Cardiac muscle cell (in vitro differentiated cells and primary cell): ENCODE measurements around the gene UBE3B. TPM values are rescaled to one million over a fixed set of nuclear protein-coding genes. Genes with fewer than 3 reads are reported as not detected.

Experiments
- DNase-seq, 2 donors: peaks; one replicate each; pipeline versions ENCODE4 v3.0.0 to v3.0.0-alpha.2; 2010 to 2017; ENCODE audit warnings: low read depth in 1 of 2, low spot score in 1 of 2
- H3K27ac ChIP-seq: fragments of 200-600 bp; sonication (generic); 2 replicates; pipeline ENCODE4 v1.5.1; 2016
- H3K27me3 ChIP-seq: fragments of 200-600 bp; sonication (generic); 2 replicates; pipeline ENCODE4 v1.6.0; 2016; ENCODE audit warnings: control low read depth
- H3K36me3 ChIP-seq: fragments of 200-600 bp; sonication (generic); 2 replicates; pipeline ENCODE4 v1.5.1; 2016; ENCODE audit warnings: control low read depth
- H3K4me1 ChIP-seq: fragments of 200-600 bp; sonication (generic); 2 replicates; pipeline ENCODE4 v1.8.1; 2017; ENCODE audit warnings: low read depth, mild to moderate bottlenecking, mixed run types
- H3K4me3 ChIP-seq: fragments of 200-600 bp; sonication (generic); 2 replicates; pipeline ENCODE4 v1.5.1; 2016; ENCODE audit warnings: mild to moderate bottlenecking
- H3K9me3 ChIP-seq: fragments of 200-600 bp; sonication (generic); 2 replicates; pipeline ENCODE4 v1.5.1; 2017; ENCODE audit warnings: low read depth, mild to moderate bottlenecking, control low read depth
- polyA plus RNA-seq: library from polyadenylated mRNA; unstranded; fragments of >200 nt; fragmentation: Nextera tagmentation; extraction: Ambion mirVana; gene quantifications from 2 replicates; pipeline ENCODE4 v1.2.1, GENCODE V29; 2016
- total RNA-seq: library from RNA; depleted of rRNA; stranded (reverse); fragments of >200 nt; gene quantifications from 2 replicates; pipeline ENCODE4 v1.2.3, GENCODE V29; 2016
- TF ChIP-seq, protein P1 (sequence below): IDR thresholded peaks from 2 replicates; pipeline ENCODE4 v1.5.1; 2012; ENCODE audit warnings: low read depth, mild to moderate bottlenecking, low read length

Gene UBE3B
- total and polyA plus RNA-seq, 2 experiments from 2014 or later = 36.7 to 73.5 TPM

DNA sequence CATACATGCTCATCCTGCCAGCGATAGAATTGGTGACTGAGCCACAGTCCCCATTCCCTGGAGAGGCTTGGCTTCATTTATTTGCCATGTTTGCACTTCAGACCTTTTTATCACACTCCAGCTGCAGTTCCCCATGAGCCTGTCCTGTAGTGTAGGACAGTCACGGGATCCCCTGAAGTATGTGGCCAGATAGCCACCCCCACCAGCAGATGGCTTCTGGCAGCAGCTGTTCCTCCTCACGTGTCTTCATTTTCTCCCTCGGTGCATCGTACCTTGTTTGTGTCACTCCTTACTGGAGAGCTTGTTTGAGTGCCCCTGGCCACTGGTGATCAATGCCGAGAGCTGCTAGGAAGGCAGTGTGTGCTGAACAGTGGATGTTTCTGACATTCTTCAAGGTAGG, 40.2 kb downstream of the UBE3B start:
- TF ChIP-seq, protein P1, sequence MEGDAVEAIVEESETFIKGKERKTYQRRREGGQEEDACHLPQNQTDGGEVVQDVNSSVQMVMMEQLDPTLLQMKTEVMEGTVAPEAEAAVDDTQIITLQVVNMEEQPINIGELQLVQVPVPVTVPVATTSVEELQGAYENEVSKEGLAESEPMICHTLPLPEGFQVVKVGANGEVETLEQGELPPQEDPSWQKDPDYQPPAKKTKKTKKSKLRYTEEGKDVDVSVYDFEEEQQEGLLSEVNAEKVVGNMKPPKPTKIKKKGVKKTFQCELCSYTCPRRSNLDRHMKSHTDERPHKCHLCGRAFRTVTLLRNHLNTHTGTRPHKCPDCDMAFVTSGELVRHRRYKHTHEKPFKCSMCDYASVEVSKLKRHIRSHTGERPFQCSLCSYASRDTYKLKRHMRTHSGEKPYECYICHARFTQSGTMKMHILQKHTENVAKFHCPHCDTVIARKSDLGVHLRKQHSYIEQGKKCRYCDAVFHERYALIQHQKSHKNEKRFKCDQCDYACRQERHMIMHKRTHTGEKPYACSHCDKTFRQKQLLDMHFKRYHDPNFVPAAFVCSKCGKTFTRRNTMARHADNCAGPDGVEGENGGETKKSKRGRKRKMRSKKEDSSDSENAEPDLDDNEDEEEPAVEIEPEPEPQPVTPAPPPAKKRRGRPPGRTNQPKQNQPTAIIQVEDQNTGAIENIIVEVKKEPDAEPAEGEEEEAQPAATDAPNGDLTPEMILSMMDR = no peak
- DNase-seq = no peak
- H3K27me3 ChIP-seq = no peaks in the 10 kb centered on the region
- peaks cover 30% of the 10 kb centered on the region for H3K36me3 ChIP-seq
- H3K4me1 ChIP-seq = peaks cover 34% of the 10 kb centered on the region
- H3K27ac ChIP-seq = peak overlapping the region; percentile 67
- H3K4me3 ChIP-seq = no peak overlapping the region
- no peaks in the 10 kb centered on the region for H3K9me3 ChIP-seq

DNA sequence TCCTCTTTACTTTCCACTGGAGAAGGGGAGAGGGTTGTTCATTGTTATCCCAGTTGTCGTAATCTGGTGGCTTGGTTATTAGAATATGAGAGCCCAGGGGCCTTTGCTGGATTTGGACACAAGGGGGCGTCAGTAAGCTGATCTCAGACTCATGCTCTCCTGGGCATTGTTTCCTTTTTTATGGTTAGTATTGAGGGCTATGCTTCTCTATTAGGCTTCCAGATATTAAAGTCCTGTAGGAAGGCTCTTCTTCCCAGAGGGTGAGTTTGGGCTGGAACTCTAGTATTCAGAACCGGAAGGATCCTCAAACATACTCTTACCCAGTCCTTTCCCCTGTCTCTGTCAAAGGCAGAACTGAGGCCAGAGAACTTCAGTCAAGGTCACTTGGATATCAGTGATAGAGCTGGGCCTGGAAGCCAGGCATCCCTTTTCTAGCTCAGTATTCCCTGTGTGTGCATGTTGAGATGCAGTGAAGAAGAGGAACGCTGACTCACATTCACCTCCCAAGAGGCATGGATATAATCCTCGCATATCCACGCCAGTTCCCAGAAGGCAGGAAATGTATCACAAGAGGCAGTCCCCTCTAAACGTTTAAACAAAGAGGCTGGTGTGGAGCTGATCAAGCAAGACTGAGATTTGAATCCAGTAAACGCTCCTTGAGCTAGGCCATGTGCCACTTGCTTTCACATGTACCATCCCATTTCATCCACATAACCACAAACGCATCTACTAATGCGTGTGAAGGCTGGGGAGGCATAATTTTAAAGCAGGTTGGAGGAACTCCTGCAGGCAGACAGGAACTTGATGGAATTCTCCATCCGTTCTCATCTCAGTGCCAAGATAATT, 41.6 kb downstream of the UBE3B start:
- peak overlapping the region; percentile 67 for H3K27ac ChIP-seq
- peaks cover 42% of the 10 kb centered on the region for H3K4me1 ChIP-seq
- H3K4me3 ChIP-seq = no peak overlapping the region
- H3K27me3 ChIP-seq = no peaks in the 10 kb centered on the region
- H3K36me3 ChIP-seq = peaks cover 30% of the 10 kb centered on the region
- no peaks in the 10 kb centered on the region for H3K9me3 ChIP-seq
- TF ChIP-seq, protein P1 = peak; percentile 95
- peak; percentile 82 to 90 for DNase-seq

DNA sequence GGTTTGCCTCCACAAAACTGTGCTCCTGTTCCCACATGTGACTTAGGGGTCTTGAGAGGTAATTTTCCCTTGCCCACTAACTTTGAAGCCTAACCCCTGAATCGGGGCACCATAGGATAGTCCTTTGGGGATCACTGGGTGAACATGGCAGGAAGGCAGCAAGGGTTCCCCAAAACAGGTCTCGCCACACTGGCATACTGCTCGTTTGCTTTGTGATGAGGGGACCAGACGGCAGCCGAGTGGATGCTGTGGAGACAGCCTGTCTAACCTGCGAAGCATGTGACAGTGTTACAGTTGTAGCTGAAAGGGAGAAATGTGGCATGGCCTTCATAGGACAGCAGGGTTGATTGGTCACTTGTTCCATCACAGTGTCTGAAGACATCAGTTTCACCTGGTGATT, 42.4 kb downstream of the UBE3B start:
- no peak overlapping the region for H3K27ac ChIP-seq
- H3K36me3 ChIP-seq = peaks cover 26% of the 10 kb centered on the region
- H3K4me3 ChIP-seq = no peak overlapping the region
- TF ChIP-seq, protein P1 = no peak
- no peaks in the 10 kb centered on the region for H3K27me3 ChIP-seq
- H3K9me3 ChIP-seq = no peaks in the 10 kb centered on the region
- DNase-seq = no peak
- H3K4me1 ChIP-seq = peaks cover 46% of the 10 kb centered on the region

DNA sequence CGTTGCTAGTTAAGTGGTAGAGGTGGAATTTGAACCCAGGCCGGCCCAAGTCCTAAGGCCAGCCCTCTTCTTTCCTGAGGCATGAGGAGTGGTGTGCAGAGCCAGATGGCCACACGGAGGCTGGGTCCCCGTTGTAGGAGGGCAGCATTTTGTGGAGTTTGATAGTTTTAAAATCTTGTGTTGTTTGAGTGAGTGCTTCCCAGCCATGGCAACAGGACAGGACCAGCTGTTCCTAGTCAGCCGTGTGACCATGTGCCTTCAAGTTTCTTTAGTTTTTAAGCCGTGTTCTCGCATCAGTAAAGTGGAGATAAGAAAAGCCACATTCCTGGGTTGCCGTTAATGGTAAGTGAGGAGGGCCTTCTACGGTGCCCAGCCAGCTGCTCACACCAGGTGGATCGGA, 44.4 kb downstream of the UBE3B start:
- H3K4me3 ChIP-seq = no peak overlapping the region
- DNase-seq = no peak
- peaks cover 18% of the 10 kb centered on the region for H3K36me3 ChIP-seq
- H3K27ac ChIP-seq = peak overlapping the region; percentile 80
- TF ChIP-seq, protein P1 = no peak
- H3K4me1 ChIP-seq = peaks cover 53% of the 10 kb centered on the region
- no peaks in the 10 kb centered on the region for H3K9me3 ChIP-seq
- H3K27me3 ChIP-seq = no peaks in the 10 kb centered on the region

DNA sequence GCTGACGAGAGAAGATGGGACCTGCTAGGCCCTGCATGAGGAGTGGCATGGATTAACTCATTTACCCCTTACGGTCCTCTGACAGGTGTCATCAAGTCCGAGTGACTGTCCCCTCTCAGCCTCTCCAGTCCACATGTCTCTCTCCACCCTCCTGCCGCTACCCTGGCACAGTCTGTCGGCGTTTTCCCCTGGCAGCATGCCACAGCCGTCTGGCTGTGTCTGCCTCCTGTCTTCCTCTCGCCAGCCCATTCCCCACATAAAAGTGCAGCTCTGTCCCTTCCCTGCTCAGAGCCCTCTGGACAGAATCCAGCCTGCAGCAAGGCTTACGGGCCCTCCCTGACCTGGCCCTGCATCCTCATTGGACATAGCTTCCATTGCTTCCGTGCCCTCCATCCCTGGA, 45.6 kb downstream of the UBE3B start:
- peaks cover 8% of the 10 kb centered on the region for H3K36me3 ChIP-seq
- TF ChIP-seq, protein P1 = no peak
- DNase-seq = no peak

More for the DNA sequence above, 45.6 kb downstream of the UBE3B start:
- Histone ChIP-seq H3K9me3 (no peaks in the 10 kb centered on the region), H3K4me3 (no peak overlapping the region), H3K27ac (peak overlapping the region; percentile 80), H3K27me3 (no peaks in the 10 kb centered on the region), H3K4me1 (peaks cover 55% of the 10 kb centered on the region)
